Fibroblast of the aortic adventitia (primary cell): ENCODE measurements around the gene METAP1D. TPM values are rescaled to one million over a fixed set of nuclear protein-coding genes. Genes with fewer than 3 reads are reported as not detected.
"Not testable (repeated sequence)": the region's sequence is repeated elsewhere in the genome, so short reads cannot be mapped to it uniquely, and the experiment has no call there.

ENCODE experiments used
- DNase-seq: peaks from one replicate; pipeline ENCODE4 v3.0.0-alpha.2; 2010; ENCODE audit warnings: low read depth
- H3K4me3 ChIP-seq: 2 replicates; pipeline ENCODE4 v1.5.1; 2011; ENCODE audit warnings: low read depth, mild to moderate bottlenecking, control low read depth, low read length, moderate library complexity
- CTCF ChIP-seq: IDR thresholded peaks from 2 replicates; pipeline ENCODE4 v1.5.1; 2011; ENCODE audit warnings: mild to moderate bottlenecking, low read length, control low read depth, inconsistent platforms; ENCODE audit not compliant: insufficient read depth
- total RNA-seq: library from RNA; depleted of rRNA; stranded (reverse); fragments of >200 nt; gene quantifications from 2 replicates; pipeline ENCODE4 v1.2.3, GENCODE V29; 2012; ENCODE audit warnings: low replicate concordance

The METAP1D gene
- total RNA-seq, 1 donor = 14.3 TPM

GRCh38 chr2:172065111-172065510, 65.4 kb downstream of the METAP1D start:
- DNase-seq = no peak
- no peak for TF ChIP-seq CTCF

GRCh38 chr2:172066394-172066886, 66.7 kb downstream of the METAP1D start:
- TF ChIP-seq CTCF = no peak
- DNase-seq = no peak

More at GRCh38 chr2:172065111-172065510, 65.4 kb downstream of the METAP1D start:
- H3K4me3 ChIP-seq = no peak overlapping the region

GRCh38 chr2:172067905-172068304, 68.2 kb downstream of the METAP1D start:
- not testable (repeated sequence) for H3K4me3 ChIP-seq, DNase-seq

More at GRCh38 chr2:172066394-172066886, 66.7 kb downstream of the METAP1D start:
- H3K4me3 ChIP-seq = no peak overlapping the region

GRCh38 chr2:172070936-172071335, 71.2 kb downstream of the METAP1D start:
- TF ChIP-seq CTCF = no peak
- no peak overlapping the region for H3K4me3 ChIP-seq
- no peak for DNase-seq

- no peak overlapping the region for H3K4me3 ChIP-seq
- no peak for TF ChIP-seq CTCF
Observed at GRCh38 chr2:172072303-172072702, 72.5 kb downstream of the METAP1D start.

GRCh38 chr2:172072706-172073105, 73.0 kb downstream of the METAP1D start:
- H3K4me3 ChIP-seq = no peak overlapping the region
- no peak for TF ChIP-seq CTCF
- DNase-seq = no peak

More at GRCh38 chr2:172072303-172072702, 72.5 kb downstream of the METAP1D start:
- no peak for DNase-seq

GRCh38 chr2:172073518-172073917, 73.8 kb downstream of the METAP1D start:
- no peak overlapping the region for H3K4me3 ChIP-seq

More at GRCh38 chr2:172073518-172073917, 73.8 kb downstream of the METAP1D start:
- no peak for TF ChIP-seq CTCF
- no peak for DNase-seq
